Ramos (cell line): ENCODE measurements around the gene THOP1.

Experiments
- in situ Hi-C: fragments of 300-500 bp; cut with MboI; formaldehyde crosslinking; loops from one replicate; pipeline ENCODE4 v1.14.3; 2022; ENCODE audit warnings: low sequenced_read_pairs; ENCODE audit not compliant: unreplicated experiment

THOP1 gene

DNA sequence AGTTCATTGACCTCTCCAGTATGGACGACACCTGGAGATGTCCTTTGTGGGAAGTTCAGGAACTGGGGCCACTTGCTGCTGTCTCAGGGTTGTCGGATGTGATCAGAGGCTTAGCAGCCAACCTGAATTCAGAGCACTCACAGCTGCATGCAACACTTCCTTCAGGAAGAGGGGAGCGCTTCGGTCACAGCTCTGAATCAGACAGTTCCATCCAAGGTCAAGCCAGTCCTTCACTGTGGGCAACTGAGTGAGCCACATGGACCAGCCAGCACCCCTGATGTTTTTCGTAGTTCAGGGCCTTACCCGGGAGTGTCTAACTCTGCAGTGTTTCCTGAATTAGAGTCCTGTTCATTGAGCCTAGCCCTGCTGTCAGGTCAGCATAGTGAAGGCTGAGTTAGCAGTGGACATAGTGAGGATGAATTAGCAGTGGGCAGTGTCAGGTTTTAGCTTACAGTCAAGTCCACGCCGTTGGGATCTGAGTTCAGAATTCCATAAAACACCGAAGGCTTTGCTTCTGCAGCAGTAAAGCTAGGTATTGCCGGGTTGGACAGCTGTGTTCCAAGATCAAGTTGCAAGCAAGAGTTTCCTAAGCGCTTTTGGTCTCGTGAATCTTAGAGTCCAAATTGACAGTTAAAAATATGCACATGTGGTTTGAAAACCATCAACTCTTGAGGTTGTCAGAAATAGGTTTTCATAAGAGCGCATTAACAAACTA is 61.0 kb downstream of the THOP1 start:
- in situ Hi-C loops, result no loop called here

GRCh38 chr19:2847507-2847906 is 62.2 kb downstream of the THOP1 start:
- in situ Hi-C loops, result no loop called here

GRCh38 chr19:2848616-2849015 is 63.3 kb downstream of the THOP1 start:
- in situ Hi-C loops, result no loop called here

GRCh38 chr19:2850256-2850925 is 65.1 kb downstream of the THOP1 start:
- in situ Hi-C loops, result no loop called here

GRCh38 chr19:2852598-2852997 is 67.3 kb downstream of the THOP1 start:
- in situ Hi-C loops, result no loop called here

DNA sequence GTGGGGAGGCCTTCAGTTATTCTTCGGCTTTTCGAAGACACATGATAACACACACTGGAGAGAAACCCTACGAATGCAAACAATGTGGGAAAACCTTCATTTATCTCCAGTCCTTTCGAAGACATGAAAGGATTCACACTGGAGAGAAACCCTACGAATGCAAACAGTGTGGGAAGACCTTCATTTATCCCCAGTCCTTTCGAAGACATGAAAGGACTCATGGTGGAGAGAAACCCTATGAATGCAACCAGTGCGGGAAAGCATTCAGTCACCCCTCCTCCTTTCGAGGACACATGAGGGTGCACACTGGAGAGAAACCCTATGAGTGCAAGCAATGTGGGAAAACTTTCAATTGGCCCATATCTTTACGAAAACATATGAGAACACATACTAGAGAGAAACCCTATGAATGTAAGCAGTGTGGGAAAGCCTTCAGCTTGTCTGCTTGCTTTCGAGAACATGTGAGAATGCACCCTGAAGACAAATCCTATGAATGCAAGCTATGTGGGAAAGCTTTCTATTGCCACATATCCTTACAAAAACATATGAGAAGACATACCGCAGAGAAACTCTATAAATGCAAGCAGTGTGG is 67.8 kb downstream of the THOP1 start:
- in situ Hi-C loops, result no loop called here

GRCh38 chr19:2854849-2855248 is 69.5 kb downstream of the THOP1 start:
- in situ Hi-C loops, result no loop called here

DNA sequence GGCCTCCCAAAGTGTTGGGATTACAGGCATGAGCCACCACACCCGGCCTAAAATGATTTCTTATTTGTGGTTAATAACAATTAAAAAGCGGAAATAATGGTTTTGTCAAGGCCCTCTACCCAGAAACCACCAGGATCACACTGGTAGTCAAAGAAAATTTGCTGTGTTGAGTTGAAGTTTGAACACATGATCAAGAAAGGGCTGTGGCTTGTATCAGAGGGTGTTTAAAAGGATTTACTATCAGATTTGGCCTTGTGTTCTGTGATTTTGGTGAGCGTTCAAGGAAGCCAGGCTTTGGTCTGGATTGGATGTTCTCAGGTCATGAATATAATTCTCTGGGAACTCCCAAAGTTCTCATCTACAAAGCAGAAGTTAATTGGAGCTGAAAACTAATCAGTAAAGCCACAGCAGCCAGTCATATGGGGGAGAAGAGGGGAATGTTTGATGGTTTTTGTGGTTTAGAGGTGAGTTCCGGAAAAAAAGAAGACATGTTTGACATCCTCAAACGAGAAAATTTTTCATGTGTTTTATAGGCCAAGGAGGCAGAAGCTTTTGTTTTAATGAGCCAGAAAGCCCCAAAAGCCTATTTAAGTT is 71.3 kb downstream of the THOP1 start:
- in situ Hi-C loops, result no loop called here

DNA sequence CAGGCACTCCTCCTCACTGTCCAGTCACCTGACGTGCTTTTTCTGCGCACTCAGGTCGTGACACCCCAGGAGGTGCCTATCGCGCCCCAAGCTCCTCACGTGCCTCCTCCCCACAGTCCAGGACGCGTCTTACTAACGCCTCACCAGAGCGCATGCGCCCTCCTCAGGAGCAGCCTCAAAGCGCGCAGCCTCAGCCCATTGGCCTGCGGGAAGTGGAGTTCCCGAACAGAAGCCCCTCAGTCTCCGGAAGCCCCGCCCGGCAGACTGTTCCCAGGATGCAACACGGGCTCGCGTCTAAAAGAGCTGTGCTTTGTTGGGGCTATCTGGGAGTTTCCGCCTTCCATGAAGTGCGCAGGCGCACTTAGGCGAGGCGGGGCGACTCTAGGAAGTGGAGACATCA is 73.6 kb downstream of the THOP1 start:
- in situ Hi-C loops, result no loop called here

DNA sequence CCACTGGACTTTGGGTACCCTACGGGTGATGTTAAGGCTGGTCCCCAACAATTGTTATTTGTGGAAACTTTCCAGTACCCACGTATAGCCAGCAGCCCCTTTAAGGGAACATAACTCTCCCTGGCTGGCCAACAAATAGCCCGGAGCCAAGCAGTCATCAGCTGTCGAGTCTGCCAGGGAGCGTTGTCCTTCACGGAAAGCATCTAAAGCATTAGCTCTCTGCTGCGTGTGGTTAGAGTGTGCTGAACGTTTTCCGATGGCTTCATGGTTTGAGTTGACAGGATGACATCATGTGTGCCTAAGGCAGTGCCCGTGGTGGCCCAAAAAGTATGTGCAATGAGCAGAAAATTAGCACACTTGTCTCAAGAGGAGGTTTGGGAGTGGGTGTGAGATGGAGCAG is 78.5 kb downstream of the THOP1 start:
- in situ Hi-C loops, result no loop called here
